ENCODE results near the gene ATP2B2. TPM values are rescaled to one million over a fixed set of nuclear protein-coding genes. Genes with fewer than 3 reads are reported as not detected.
"Not testable (repeated sequence)": the region's sequence is repeated elsewhere in the genome, so short reads cannot be mapped to it uniquely, and the experiment has no call there.

The ATP2B2 gene
- total RNA-seq, 3 donors from 2014 or later: 0.05 TPM; not detected in 2

DNA sequence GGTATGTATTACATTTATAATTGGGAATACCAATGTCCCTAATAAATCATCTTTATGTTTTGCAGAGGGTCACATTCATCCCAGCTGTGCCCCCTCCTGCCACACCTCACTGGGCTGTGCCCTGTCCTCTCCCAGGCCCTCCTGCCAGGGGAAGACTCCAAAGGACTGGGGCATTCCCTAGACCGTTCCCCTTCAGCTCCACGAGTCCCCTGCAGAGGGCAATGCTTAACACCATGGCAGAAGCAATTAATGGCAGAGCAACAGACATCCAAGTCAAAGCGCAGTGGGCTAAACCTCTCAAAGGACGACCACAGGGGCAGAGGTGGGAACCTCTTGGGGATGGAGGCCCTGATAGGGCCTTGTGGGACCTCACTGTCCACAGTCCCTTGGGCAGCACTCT is 113.1 kb downstream of the ATP2B2 start:
- no peaks in the 10 kb centered on the region for H3K27me3 Mint-ChIP-seq (ENCODE audit: low read depth)
- H3K4me3 Mint-ChIP-seq: no peak overlapping the region
- ATAC-seq (no peak), DNase-seq (no peak)
- peaks cover 68% of the 10 kb centered on the region for H3K4me1 Mint-ChIP-seq (ENCODE audit: low read depth)
- no peaks in the 10 kb centered on the region for H3K9me3 Mint-ChIP-seq
- no peaks in the 10 kb centered on the region for H3K36me3 Mint-ChIP-seq (ENCODE audit: insufficient read depth)

DNA sequence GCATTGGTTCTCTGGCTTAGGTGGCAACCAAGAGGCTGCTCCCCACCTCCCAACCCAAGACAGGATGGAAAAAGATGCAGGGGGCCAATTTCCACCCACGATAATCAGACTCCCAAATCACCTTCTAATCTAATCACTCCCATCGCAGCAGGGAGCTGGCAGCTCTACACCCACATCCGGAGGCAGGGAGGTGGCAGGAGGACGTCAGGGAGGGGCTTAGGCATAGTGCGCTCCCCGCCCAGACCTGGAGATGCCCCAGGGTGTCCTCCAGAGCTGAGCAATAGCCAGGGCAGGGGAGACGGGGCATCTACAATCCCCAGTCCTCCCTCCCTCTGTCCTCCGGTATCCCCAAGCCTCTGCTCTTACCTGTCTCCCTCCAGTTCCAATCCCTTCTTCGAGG is 114.0 kb downstream of the ATP2B2 start:
- Mint-ChIP-seq H3K4me3 (no peak overlapping the region), H3K4me1 (ENCODE audit: low read depth) (peaks cover 62% of the 10 kb centered on the region), H3K27me3 (ENCODE audit: low read depth) (no peaks in the 10 kb centered on the region), H3K9me3 (no peaks in the 10 kb centered on the region), H3K36me3 (ENCODE audit: insufficient read depth) (no peaks in the 10 kb centered on the region)
- ATAC-seq: no peak
- no peak for DNase-seq

- H3K4me3 Mint-ChIP-seq: no peak overlapping the region
- ATAC-seq: no peak
- no peak for DNase-seq
- no peaks in the 10 kb centered on the region for H3K9me3 Mint-ChIP-seq
- no peaks in the 10 kb centered on the region for H3K36me3 Mint-ChIP-seq (ENCODE audit: insufficient read depth)
- H3K27me3 Mint-ChIP-seq (ENCODE audit: low read depth): no peaks in the 10 kb centered on the region
- H3K4me1 Mint-ChIP-seq (ENCODE audit: low read depth): peaks cover 56% of the 10 kb centered on the region
Observed at GRCh38 chr3:10390641-10391373, 114.6 kb downstream of the ATP2B2 start.

DNA sequence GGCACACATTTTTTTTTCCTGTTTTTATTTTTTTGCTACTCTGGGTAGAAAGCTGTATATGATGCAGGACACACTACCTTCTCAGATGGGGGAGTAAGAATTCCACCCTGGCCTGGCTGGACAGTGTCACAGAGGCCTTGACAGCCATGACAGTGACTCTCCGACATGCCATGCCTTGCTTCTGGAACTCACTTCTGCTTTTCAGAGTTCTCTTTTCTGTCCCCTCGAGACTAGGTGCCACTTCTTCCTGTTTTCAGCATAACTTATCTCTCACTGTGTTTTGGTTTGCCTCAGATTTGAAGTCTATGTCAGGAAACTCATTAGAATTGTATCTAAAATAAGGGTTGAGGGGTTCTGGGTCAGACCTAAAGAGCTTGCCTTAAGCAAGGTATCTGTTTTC is 115.4 kb downstream of the ATP2B2 start:
- Mint-ChIP-seq H3K9me3 (no peaks in the 10 kb centered on the region), H3K4me1 (ENCODE audit: low read depth) (peaks cover 50% of the 10 kb centered on the region), H3K27me3 (ENCODE audit: low read depth) (no peaks in the 10 kb centered on the region), H3K36me3 (ENCODE audit: insufficient read depth) (no peaks in the 10 kb centered on the region), H3K4me3 (no peak overlapping the region)
- no peak for DNase-seq
- ATAC-seq: no peak

GRCh38 chr3:10389339-10389738 is 116.0 kb downstream of the ATP2B2 start:
- DNase-seq (no peak), ATAC-seq (peak; percentile 52 to 62)
- no peaks in the 10 kb centered on the region for H3K9me3 Mint-ChIP-seq
- peaks cover 46% of the 10 kb centered on the region for H3K4me1 Mint-ChIP-seq (ENCODE audit: low read depth)
- H3K4me3 Mint-ChIP-seq: no peak overlapping the region
- H3K27me3 Mint-ChIP-seq (ENCODE audit: low read depth): no peaks in the 10 kb centered on the region
- no peaks in the 10 kb centered on the region for H3K36me3 Mint-ChIP-seq (ENCODE audit: insufficient read depth)

DNA sequence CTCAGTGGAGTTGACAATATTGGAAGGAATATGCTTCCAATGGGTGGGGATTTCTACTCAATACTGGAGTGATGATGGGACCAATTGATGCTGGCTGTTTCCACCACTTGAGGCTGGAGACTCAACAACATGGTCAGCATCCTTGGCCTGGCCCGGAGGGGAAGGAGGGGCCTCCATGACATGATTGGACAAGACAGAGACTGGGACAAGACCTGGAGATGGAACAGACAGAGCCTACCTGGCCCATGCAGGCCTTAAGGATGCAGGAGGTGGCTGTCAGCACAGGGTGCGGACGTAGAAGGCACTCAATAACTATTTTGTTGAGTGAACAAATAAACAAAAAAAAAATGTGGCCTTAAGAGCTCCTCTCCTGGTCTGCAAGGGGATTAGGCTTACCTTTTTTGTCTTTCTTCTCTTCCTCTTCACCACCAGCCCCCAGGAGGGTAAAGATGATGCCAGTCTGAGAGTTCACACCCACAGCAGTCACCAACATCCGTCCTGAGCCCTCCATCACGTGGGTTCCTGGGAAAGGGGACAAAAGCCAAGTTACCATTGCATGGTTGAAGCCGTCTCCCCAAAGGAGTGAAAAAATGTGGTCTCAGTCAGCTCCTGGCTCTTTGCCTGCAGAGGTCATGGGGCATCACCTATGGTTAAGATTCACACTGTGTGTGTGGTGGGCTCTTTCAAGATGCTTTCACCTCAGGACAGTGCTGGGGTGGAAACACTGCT is 117.3 kb downstream of the ATP2B2 start:
- ATAC-seq: no peak
- no peak overlapping the region for H3K4me3 Mint-ChIP-seq
- no peaks in the 10 kb centered on the region for H3K27me3 Mint-ChIP-seq (ENCODE audit: low read depth)
- no peaks in the 10 kb centered on the region for H3K36me3 Mint-ChIP-seq (ENCODE audit: insufficient read depth)
- no peaks in the 10 kb centered on the region for H3K9me3 Mint-ChIP-seq
- DNase-seq: no peak
- peaks cover 42% of the 10 kb centered on the region for H3K4me1 Mint-ChIP-seq (ENCODE audit: low read depth)

- H3K4me1 Mint-ChIP-seq (ENCODE audit: low read depth): peaks cover 31% of the 10 kb centered on the region
- H3K4me3 Mint-ChIP-seq: no peak overlapping the region
- no peaks in the 10 kb centered on the region for H3K27me3 Mint-ChIP-seq (ENCODE audit: low read depth)
- no peak for DNase-seq
- no peaks in the 10 kb centered on the region for H3K36me3 Mint-ChIP-seq (ENCODE audit: insufficient read depth)
- ATAC-seq: no peak
- H3K9me3 Mint-ChIP-seq: no peaks in the 10 kb centered on the region
Observed at GRCh38 chr3:10386121-10386520, 119.3 kb downstream of the ATP2B2 start.

- no peaks in the 10 kb centered on the region for H3K36me3 Mint-ChIP-seq (ENCODE audit: insufficient read depth)
- peaks cover 18% of the 10 kb centered on the region for H3K4me1 Mint-ChIP-seq (ENCODE audit: low read depth)
- H3K4me3 Mint-ChIP-seq: no peak overlapping the region
- DNase-seq: no peak
- H3K27me3 Mint-ChIP-seq (ENCODE audit: low read depth): no peaks in the 10 kb centered on the region
- no peak for ATAC-seq
- H3K9me3 Mint-ChIP-seq: no peaks in the 10 kb centered on the region
Observed at GRCh38 chr3:10384541-10385360, 120.6 kb downstream of the ATP2B2 start.

- Mint-ChIP-seq H3K36me3 (ENCODE audit: insufficient read depth) (no peaks in the 10 kb centered on the region), H3K27me3 (ENCODE audit: low read depth) (no peaks in the 10 kb centered on the region), H3K4me1 (ENCODE audit: low read depth) (peaks cover 11% of the 10 kb centered on the region), H3K4me3 (no peak overlapping the region), H3K9me3 (no peaks in the 10 kb centered on the region)
- ATAC-seq (no peak), DNase-seq (no peak)
Observed at GRCh38 chr3:10383850-10384248, 121.5 kb downstream of the ATP2B2 start.

GRCh38 chr3:10382892-10383849 is 122.2 kb downstream of the ATP2B2 start:
- H3K4me1 Mint-ChIP-seq (ENCODE audit: low read depth): peaks cover 10% of the 10 kb centered on the region
- no peak overlapping the region for H3K4me3 Mint-ChIP-seq
- no peaks in the 10 kb centered on the region for H3K9me3 Mint-ChIP-seq
- ATAC-seq: no peak
- no peaks in the 10 kb centered on the region for H3K36me3 Mint-ChIP-seq (ENCODE audit: insufficient read depth)
- no peaks in the 10 kb centered on the region for H3K27me3 Mint-ChIP-seq (ENCODE audit: low read depth)
- no peak for DNase-seq

GRCh38 chr3:10382445-10382844 is 122.9 kb downstream of the ATP2B2 start:
- H3K9me3 Mint-ChIP-seq; H3K27me3 Mint-ChIP-seq (ENCODE audit: low read depth); H3K4me1 Mint-ChIP-seq (ENCODE audit: low read depth); H3K4me3 Mint-ChIP-seq; ATAC-seq; H3K36me3 Mint-ChIP-seq (ENCODE audit: insufficient read depth); DNase-seq: not testable (repeated sequence)

GRCh38 chr3:10381336-10381735 is 124.0 kb downstream of the ATP2B2 start:
- Mint-ChIP-seq H3K9me3 (no peaks in the 10 kb centered on the region), H3K36me3 (ENCODE audit: insufficient read depth) (no peaks in the 10 kb centered on the region), H3K4me1 (ENCODE audit: low read depth) (peaks cover 2% of the 10 kb centered on the region), H3K4me3 (no peak overlapping the region), H3K27me3 (ENCODE audit: low read depth) (no peaks in the 10 kb centered on the region)
- no peak for DNase-seq
- no peak for ATAC-seq

GRCh38 chr3:10380906-10381305 is 124.5 kb downstream of the ATP2B2 start:
- no peak for ATAC-seq
- Mint-ChIP-seq H3K4me3 (no peak overlapping the region), H3K4me1 (ENCODE audit: low read depth) (peaks cover 2% of the 10 kb centered on the region), H3K9me3 (no peaks in the 10 kb centered on the region), H3K36me3 (ENCODE audit: insufficient read depth) (no peaks in the 10 kb centered on the region), H3K27me3 (ENCODE audit: low read depth) (no peaks in the 10 kb centered on the region)
- no peak for DNase-seq

- no peaks in the 10 kb centered on the region for H3K27me3 Mint-ChIP-seq (ENCODE audit: low read depth)
Observed at GRCh38 chr3:10379961-10380360, 125.4 kb downstream of the ATP2B2 start.

More at GRCh38 chr3:10379961-10380360, 125.4 kb downstream of the ATP2B2 start:
- no peaks in the 10 kb centered on the region for H3K36me3 Mint-ChIP-seq (ENCODE audit: insufficient read depth)
- ATAC-seq: no peak
- no peaks in the 10 kb centered on the region for H3K9me3 Mint-ChIP-seq
- H3K4me3 Mint-ChIP-seq: no peak overlapping the region
- H3K4me1 Mint-ChIP-seq (ENCODE audit: low read depth): no peaks in the 10 kb centered on the region
- no peak for DNase-seq

All from activated T-cell treated with anti-CD3 and anti-CD28 coated beads, Interleukin-2, amount 50 U/mL, for 4 hours (primary cell).